GM18508 (cell line): ENCODE results near the gene HSFX3.
"Not testable (repeated sequence)": the region's sequence is repeated elsewhere in the genome, so short reads cannot be mapped to it uniquely, and the experiment has no call there.

Source experiments
- ATAC-seq: cut with Tn5 transposase; IDR thresholded peaks from one replicate; pipeline ENCODE4 v1.9.1; 2021; ENCODE audit warnings: moderate number of reproducible peaks; ENCODE audit not compliant: insufficient read depth, unreplicated experiment

Gene HSFX3

DNA sequence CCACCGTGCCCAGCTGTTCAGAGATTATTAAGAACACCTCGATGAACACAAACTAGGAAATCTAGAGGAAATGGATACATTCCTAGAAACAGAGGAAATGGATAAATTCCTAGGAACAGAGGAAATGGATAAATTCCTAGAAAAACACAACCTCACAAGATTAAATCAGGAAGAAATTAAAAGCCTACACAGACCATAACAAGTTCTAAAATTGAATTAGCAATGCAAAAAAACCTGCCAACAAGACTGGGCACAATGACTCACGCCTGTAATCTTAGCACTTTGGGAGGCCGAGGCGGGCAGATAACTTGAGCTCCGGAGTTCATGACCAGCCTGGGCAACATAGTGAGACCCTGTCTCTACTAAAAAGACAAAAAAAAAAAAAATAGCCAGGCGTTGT, 31.5 kb downstream of the HSFX3 start:
- ATAC-seq, result no peak

DNA sequence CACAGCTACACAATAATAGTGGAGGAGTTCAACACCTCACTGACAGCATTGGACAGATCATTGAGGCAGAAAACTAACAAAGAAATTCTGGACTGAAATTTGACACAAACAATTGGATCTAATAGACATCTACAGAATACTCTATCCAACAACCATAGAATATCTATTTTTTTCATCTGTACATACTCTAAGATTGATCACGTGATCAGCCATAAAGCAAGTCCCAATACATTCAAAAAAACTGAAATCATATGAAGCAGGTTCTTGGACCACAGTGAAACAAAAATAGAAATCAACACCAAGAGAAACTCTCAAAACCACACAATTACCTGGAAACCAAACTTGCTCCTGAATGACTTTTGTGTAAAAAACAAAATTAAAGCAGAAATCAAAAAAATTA, 32.4 kb downstream of the HSFX3 start:
- no peak for ATAC-seq

GRCh38 chrX:149516604-149517003, 33.1 kb downstream of the HSFX3 start:
- ATAC-seq, result no peak

DNA sequence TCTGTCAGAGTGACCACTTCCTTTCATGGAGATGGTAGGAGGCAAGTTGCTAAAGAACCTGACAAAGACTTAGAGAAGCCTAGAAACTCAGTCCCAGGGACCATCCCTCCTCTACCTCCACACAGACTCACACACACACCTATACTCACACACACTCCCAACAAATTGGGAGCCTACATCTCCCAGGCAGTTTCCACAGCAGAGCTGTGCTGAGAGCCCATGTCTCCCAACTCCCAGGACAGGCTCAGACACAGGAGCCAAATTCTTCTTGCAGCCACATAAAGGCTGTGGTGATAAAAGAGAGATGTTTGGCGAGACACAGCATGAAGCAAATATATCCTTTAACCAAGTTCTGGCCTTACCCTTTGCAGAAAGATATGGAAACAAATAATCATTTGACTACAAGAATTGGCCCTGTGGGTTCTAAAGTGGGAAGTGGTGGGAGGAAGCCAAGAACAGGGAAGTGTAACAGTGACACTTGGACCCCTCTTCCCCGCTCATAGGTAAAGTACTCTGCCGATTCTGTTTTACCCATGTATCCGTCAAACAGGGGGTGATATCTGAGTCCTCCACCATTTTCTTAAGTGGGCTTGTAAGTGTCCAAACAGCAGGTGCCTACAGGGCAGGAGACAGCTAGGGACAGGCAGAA, 33.6 kb downstream of the HSFX3 start:
- no peak for ATAC-seq

- ATAC-seq, result no peak
Observed at GRCh38 chrX:149513825-149514428, 35.8 kb downstream of the HSFX3 start.

GRCh38 chrX:149512225-149512885, 37.4 kb downstream of the HSFX3 start:
- ATAC-seq, result no peak

DNA sequence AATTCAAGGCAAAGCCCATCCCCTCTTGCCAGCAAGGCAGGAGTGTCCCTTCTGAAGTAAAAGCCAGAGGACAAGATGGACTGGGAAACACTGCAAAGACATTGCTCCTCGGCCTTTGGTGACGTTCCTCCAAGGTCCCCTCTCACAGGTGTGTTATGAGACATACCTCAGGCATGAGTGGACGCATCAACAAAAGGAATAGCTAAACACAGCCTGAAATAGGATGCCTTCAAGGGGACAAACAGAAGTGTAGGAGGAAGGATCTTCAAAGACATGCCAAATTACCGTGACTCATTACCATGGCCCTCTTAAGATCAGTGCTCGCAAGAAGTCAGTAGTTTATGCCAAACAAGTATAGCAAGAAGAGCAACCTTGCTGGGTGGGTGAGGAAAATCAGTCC, 38.6 kb downstream of the HSFX3 start:
- ATAC-seq, result no peak

DNA sequence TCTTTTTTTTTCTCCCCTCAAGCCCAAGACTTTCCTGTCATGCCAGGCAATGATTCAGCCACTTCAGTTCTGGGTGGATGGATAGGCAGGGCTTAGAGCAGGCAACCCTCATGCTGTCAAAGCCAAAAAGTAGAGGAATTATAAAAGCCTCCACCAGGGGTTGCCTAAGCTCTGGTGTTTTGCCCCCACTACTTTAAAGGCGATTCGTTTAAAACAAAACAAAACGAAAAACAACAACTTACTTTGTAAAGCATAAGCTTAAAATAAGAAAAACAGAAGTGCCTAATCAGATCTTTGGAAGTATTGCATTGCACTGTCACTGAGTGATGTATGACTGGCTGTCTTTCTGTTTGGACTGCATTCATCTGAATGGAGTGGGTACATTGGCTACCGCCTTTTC, 39.3 kb downstream of the HSFX3 start:
- ATAC-seq, result no peak

DNA sequence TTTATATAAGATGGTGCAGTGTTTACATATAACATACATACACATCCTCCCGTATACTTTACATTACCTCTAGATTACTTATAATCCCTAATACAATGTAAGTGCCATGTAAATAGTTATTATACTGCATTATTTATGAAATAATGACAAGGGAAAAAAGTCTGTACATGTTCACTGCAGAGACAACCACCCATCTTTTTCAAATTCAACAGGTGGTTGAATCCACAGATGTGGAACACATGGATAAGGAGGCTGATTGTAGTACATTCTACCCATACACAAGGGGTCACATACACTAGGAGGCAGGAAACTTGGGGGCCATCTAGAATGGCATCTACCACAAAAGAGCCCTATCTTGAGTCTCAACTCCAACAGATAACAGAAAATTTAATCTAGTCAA, 41.3 kb downstream of the HSFX3 start:
- ATAC-seq, result no peak

DNA sequence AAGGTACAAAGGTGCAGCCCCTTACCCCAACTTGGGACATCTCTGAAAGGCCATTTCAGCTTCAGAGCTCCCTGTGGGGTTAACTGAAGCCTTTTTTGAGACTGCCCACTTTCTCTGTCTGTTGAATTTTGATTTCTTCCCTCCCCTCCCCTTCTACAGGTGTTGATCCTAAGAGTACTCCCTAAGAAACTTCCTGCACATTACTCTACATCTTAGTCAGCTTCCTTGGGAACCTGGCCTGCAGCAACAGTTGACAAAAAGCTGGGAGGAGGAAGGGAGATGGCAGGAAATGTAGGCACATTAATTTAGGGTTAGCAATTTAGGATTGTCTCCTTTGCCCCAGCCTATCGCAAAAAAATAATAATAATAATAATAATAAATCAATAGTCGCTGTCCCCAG, 43.4 kb downstream of the HSFX3 start:
- no peak for ATAC-seq

DNA sequence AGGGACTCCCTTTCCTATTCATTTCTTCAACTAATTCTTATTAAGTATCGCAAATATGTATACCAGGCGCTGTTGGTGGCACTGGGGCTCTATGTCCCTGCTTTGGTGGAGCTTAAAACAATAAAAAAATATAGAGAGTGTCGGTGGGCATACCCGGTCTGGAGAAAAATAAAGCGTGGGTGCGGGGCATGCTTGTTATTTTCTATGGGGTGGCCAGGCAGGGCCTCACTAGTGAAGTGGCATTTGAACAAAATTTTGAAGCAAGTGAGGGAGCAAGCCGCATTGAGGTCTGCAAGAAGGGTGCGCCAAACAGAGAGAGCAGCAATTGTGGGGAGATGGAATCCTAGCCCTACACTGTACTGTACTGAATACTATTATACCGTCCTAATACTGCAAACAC, 44.1 kb downstream of the HSFX3 start:
- no peak for ATAC-seq

GRCh38 chrX:149504915-149505651, 44.6 kb downstream of the HSFX3 start, which contains the start of gene IDS:
Gene IDS (minus strand): TSS chrX:149505306. CDS start chrX:149505137, 169 bp downstream.
- peak; percentile 40 for ATAC-seq

- peak; percentile 28 for ATAC-seq
Observed at GRCh38 chrX:149504226-149504914, 45.4 kb downstream of the HSFX3 start.

GRCh38 chrX:149503446-149503845, 46.3 kb downstream of the HSFX3 start:
- peak; percentile 77 for ATAC-seq

- ATAC-seq, result not testable (repeated sequence)
Observed at GRCh38 chrX:149502923-149503322, 46.8 kb downstream of the HSFX3 start.

DNA sequence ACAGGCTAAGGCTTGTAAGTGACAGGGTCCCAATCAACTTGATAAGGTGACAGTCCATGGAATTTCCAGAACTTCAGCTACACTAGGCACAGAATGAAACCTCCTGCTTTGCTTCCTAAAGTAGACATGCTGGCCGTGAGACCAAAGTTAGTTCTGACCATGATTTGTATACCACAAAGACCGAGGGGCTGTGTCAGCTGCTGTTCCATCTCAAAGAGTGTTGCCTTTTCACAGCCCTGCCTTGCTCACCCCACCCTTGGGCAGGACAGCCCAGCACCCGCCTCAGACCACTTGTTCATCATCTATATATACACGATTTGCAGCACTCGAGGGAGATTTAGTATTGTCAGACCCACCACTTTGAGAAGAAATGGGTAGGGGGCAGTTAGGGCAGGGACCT, 50.0 kb downstream of the HSFX3 start:
- ATAC-seq, result no peak

- ATAC-seq, result no peak
Observed at GRCh38 chrX:149498767-149499166, 51.0 kb downstream of the HSFX3 start.
